Retinal pigment epithelial cell (primary cell): ENCODE data around the gene CRLF1.

Experiments used
- DNase-seq: peaks from one replicate; pipeline ENCODE4 v3.0.0-alpha.2; 2010; ENCODE audit warnings: low read depth
- H3K4me3 ChIP-seq: 2 replicates; pipeline ENCODE4 v1.5.1; 2011; ENCODE audit warnings: mild to moderate bottlenecking, low read length, control low read depth, moderate library complexity
- CTCF ChIP-seq: conservative IDR thresholded peaks from 2 replicates; pipeline ENCODE4 v1.5.1; 2011; ENCODE audit warnings: low read depth, low read length, control low read depth, inconsistent platforms

Gene CRLF1

GRCh38 chr19:18580311-18580710 lies 26.3 kb downstream of the CRLF1 start:
- TF ChIP-seq CTCF, result no peak
- no peak for DNase-seq
- H3K4me3 ChIP-seq, result no peak overlapping the region

GRCh38 chr19:18577365-18577914 lies 29.2 kb downstream of the CRLF1 start:
- H3K4me3 ChIP-seq, result no peak overlapping the region
- DNase-seq, result no peak

GRCh38 chr19:18576383-18576782 lies 30.2 kb downstream of the CRLF1 start:
- DNase-seq, result no peak
- no peak overlapping the region for H3K4me3 ChIP-seq
- no peak for TF ChIP-seq CTCF

More at GRCh38 chr19:18577365-18577914, 29.2 kb downstream of the CRLF1 start:
- no peak for TF ChIP-seq CTCF

- no peak overlapping the region for H3K4me3 ChIP-seq
- DNase-seq, result no peak
- TF ChIP-seq CTCF, result no peak
Measured at GRCh38 chr19:18574691-18575291, 31.8 kb downstream of the CRLF1 start.

GRCh38 chr19:18571564-18572344 lies 34.8 kb downstream of the CRLF1 start, which contains the start of gene UBA52:
UBA52 (plus strand) TSS chr19:18571857; CDS start chr19:18573301, 1,444 bp downstream.
- DNase-seq, result peak; percentile 87
- H3K4me3 ChIP-seq, result peak within 1 kb of the TSS; percentile 98
- TF ChIP-seq CTCF, result no peak

GRCh38 chr19:18568367-18568766 lies 38.2 kb downstream of the CRLF1 start:
- no peak for TF ChIP-seq CTCF
- H3K4me3 ChIP-seq, result no peak overlapping the region
- DNase-seq, result no peak
